Lung (tissue), 13 donors: ENCODE results near the gene OR5AU1. TPM values are rescaled to one million over a fixed set of nuclear protein-coding genes. Genes with fewer than 3 reads are reported as not detected.
A peak's percentile ranks its signal among the peaks of the same experiment; 100 is the strongest.

ENCODE experiments used
- ATAC-seq: fragments of 200-7000 bp; cut with Tn5 transposase; one replicate; pipeline ENCODE4 v1.9.1; 2020; ENCODE audit warnings: moderate number of reproducible peaks; ENCODE audit not compliant: insufficient read depth, low FRiP score
- DNase-seq, 3 donors: peaks; one replicate each; pipeline ENCODE4 v3.0.0-alpha.2; 2013 to 2017
- H3K27ac ChIP-seq, 2 donors: one replicate each; pipeline ENCODE4 v1.5.1; 2013; ENCODE audit warnings: mild to moderate bottlenecking in 2 of 2, moderate library complexity in 2 of 2, control low read depth in 1 of 2, inconsistent platforms in 1 of 2, low read depth in 1 of 2, low read length in 1 of 2
- H3K27me3 ChIP-seq, 3 donors: one replicate each; pipeline ENCODE4 v1.5.1; 2013; ENCODE audit warnings: low read length in 2 of 3; ENCODE audit not compliant: control insufficient read depth in 3 of 3, insufficient read depth in 3 of 3
- H3K36me3 ChIP-seq, 4 donors: one replicate each; pipeline ENCODE4 v1.5.1; 2013; ENCODE audit warnings: low read length in 4 of 4, mild to moderate bottlenecking in 1 of 4, moderate library complexity in 1 of 4; ENCODE audit not compliant: control insufficient read depth in 4 of 4, insufficient read depth in 4 of 4
- H3K4me1 ChIP-seq, 5 donors: one replicate each; pipeline ENCODE4 v1.5.1; 2013; ENCODE audit warnings: low read length in 5 of 5, mild to moderate bottlenecking in 2 of 5, moderate library complexity in 1 of 5; ENCODE audit not compliant: control insufficient read depth in 5 of 5, insufficient read depth in 5 of 5
- H3K4me3 ChIP-seq: one replicate; pipeline ENCODE4 v1.5.1; 2013; ENCODE audit warnings: mild to moderate bottlenecking, control low read depth, moderate library complexity
- H3K9ac ChIP-seq, 2 donors: one replicate each; pipeline ENCODE4 v1.5.1; 2013; ENCODE audit warnings: low read length in 2 of 2, control low read depth in 1 of 2; ENCODE audit not compliant: insufficient read depth in 1 of 2
- H3K9me3 ChIP-seq, 4 donors: one replicate each; pipeline ENCODE4 v1.5.1; 2013; ENCODE audit warnings: low read length in 3 of 4, mild to moderate bottlenecking in 1 of 4, moderate library complexity in 1 of 4; ENCODE audit not compliant: control insufficient read depth in 4 of 4, insufficient read depth in 3 of 4
- WGBS, 2 donors: extraction: QIAGEN DNeasy Blood & Tissue Kit; methylation state at CpG; one replicate each; pipeline ENCODE4 v1.1.7; 2013; 5-methylcytosine and 5-hydroxymethylcytosine counted together
- polyA plus RNA-seq, 2 donors: library from polyadenylated mRNA; stranded (reverse); fragments of 200-250 nt; gene quantifications; one replicate each; pipeline ENCODE4 v1.2.1, GENCODE V29; 2013
- small RNA-seq: library from RNA; depleted of rRNA; stranded (forward); fragments of <200 nt; gene quantifications from one replicate; pipeline ENCODE3, GENCODE V24; 2014; ENCODE audit warnings: low replicate concordance
- total RNA-seq, 2 donors: library from RNA; depleted of rRNA in 1 of 2; stranded (reverse); fragments of >200 nt in 1 of 2; gene quantifications; one replicate each; pipeline ENCODE4 v1.2.1, GENCODE V29; 2014 to 2021
- TF ChIP-seq, protein P1 (sequence below): IDR thresholded peaks from 2 replicates; pipeline ENCODE4 v1.5.1; 2012; ENCODE audit warnings: mild to moderate bottlenecking; ENCODE audit errors: control extremely low read depth, extremely low read depth
- donor health status: control.
- donor health status: control.
- donor health status: Bipolar disorder and iron deficiency.
- donor health status: healthy.
- donor health status: DM: yes; HTN: yes; CAD: no.

Gene OR5AU1
- total and polyA plus RNA-seq, 4 donors, result not detected

- H3K27ac ChIP-seq, result peak overlapping the region; percentile 2 to 85
- DNase-seq (peak; percentile 84 to 91 (median 88)), ATAC-seq (no peak)
- TF ChIP-seq, protein P1, sequence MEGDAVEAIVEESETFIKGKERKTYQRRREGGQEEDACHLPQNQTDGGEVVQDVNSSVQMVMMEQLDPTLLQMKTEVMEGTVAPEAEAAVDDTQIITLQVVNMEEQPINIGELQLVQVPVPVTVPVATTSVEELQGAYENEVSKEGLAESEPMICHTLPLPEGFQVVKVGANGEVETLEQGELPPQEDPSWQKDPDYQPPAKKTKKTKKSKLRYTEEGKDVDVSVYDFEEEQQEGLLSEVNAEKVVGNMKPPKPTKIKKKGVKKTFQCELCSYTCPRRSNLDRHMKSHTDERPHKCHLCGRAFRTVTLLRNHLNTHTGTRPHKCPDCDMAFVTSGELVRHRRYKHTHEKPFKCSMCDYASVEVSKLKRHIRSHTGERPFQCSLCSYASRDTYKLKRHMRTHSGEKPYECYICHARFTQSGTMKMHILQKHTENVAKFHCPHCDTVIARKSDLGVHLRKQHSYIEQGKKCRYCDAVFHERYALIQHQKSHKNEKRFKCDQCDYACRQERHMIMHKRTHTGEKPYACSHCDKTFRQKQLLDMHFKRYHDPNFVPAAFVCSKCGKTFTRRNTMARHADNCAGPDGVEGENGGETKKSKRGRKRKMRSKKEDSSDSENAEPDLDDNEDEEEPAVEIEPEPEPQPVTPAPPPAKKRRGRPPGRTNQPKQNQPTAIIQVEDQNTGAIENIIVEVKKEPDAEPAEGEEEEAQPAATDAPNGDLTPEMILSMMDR, result peak; percentile 89
- H3K9me3 ChIP-seq, result no peaks in the 10 kb centered on the region
- H3K4me1 ChIP-seq, result peaks cover 7 to 43% (median 17%) of the 10 kb centered on the region in 5 donors
- 11 to 20% methylated on average over 11 of the region's 11 CpGs for WGBS, 2 donors
- no peak overlapping the region for H3K4me3 ChIP-seq
- no peaks in the 10 kb centered on the region for H3K27me3 ChIP-seq
- H3K9ac ChIP-seq, result peak overlapping the region in 1 of 2 donors; percentile 69
- H3K36me3 ChIP-seq, result no peaks in the 10 kb centered on the region
Observed at GRCh38 chr14:21106498-21107282, 49.2 kb downstream of the OR5AU1 start.

DNA sequence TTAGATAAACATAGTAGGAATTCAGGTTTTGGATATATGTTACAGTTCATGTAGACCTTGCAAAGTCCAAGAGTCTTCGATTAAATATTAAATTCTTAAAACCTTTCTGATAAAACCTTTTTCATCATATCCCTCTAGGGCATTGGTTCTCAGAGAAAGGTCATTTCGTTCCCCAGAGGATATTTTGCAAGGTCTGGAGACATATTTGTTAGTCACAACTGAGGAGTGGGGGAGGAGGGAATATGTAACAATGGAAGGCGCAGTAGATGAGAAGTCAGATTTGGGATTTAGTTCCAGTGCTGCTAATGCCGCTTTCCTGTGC lies 49.7 kb downstream of the OR5AU1 start:
- WGBS, 2 donors, result 51 to 53% methylated on average over 4 of the region's 4 CpGs
- TF ChIP-seq, protein P1, result no peak
- peaks cover 7 to 43% (median 17%) of the 10 kb centered on the region in 5 donors for H3K4me1 ChIP-seq
- no peaks in the 10 kb centered on the region for H3K9me3 ChIP-seq
- H3K4me3 ChIP-seq, result no peak overlapping the region
- peak overlapping the region in 1 of 2 donors; percentile 83 for H3K27ac ChIP-seq
- ATAC-seq (no peak), DNase-seq (no peak)
- peak overlapping the region in 1 of 2 donors; percentile 69 for H3K9ac ChIP-seq
- H3K27me3 ChIP-seq, result no peaks in the 10 kb centered on the region
- H3K36me3 ChIP-seq, result no peaks in the 10 kb centered on the region

DNA sequence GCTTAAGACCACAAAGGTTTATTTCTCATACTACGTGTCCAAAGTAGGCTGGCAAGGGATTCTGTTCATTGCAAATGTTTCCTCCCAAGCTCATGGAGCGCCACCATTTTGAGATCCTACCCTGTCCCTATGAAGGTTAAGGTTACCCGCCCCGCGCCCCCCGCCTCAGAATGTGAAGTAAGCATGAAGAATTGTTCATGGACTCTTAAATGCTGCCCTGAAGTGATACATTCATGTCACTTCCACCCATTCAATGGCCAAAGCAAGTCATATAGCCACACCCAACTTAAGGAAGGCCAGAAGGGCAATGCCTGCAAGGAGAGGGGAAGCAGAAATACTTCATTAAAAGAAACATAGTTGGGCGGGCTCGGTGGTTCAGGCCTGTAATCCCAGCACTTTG lies 50.8 kb downstream of the OR5AU1 start:
- DNase-seq (no peak), ATAC-seq (no peak)
- 78 to 81% methylated on average over 8 of the region's 8 CpGs for WGBS, 2 donors
- Histone ChIP-seq H3K36me3 (no peaks in the 10 kb centered on the region), H3K4me3 (no peak overlapping the region), H3K9ac (no peak overlapping the region), H3K27me3 (no peaks in the 10 kb centered on the region), H3K4me1 (peaks cover 7 to 43% (median 17%) of the 10 kb centered on the region in 5 donors), H3K27ac (peak overlapping the region; percentile 55 to 64), H3K9me3 (no peaks in the 10 kb centered on the region)
- TF ChIP-seq, protein P1, result no peak

Small RNAs within 50 kb of the gene (small RNA-seq; reads per million reads assigned to genes)
- gene RNU6-252P, result not detected

Other genes starting within 250 kb of the OR5AU1 start
- gene RNASE2, start 200.6 kb downstream of the OR5AU1 start, total RNA-seq, result 1 to 10 TPM; 2.4 to 7.8 TPM
- gene RNASE2, start 200.6 kb downstream of the OR5AU1 start, polyA plus RNA-seq, result 10 to 100 TPM in 1 of 2 donors, 1 to 10 TPM in 1; 8.7 to 65.0 TPM
- gene METTL17, start 166.1 kb downstream of the OR5AU1 start, total RNA-seq, result 10 to 100 TPM; 53.8 to 59.6 TPM
- gene METTL17, start 166.1 kb downstream of the OR5AU1 start, polyA plus RNA-seq, result 10 to 100 TPM; 51.2 to 67.1 TPM
- not detected for gene SLC39A2, start 156.8 kb downstream of the OR5AU1 start, total RNA-seq
- under 1 TPM; 0.02 to 0.08 TPM for gene SLC39A2, start 156.8 kb downstream of the OR5AU1 start, polyA plus RNA-seq
- 100 to 1,000 TPM in 1 of 2 donors, 10 to 100 TPM in 1; 50.6 to 112 TPM for gene NDRG2, start 131.0 kb downstream of the OR5AU1 start, total RNA-seq
- gene NDRG2, start 131.0 kb downstream of the OR5AU1 start, polyA plus RNA-seq, result 10 to 100 TPM; 46.1 to 66.7 TPM
- under 1 TPM in 1 of 2 donors, not detected in 1; 0.65 TPM for gene TPPP2, start 125.8 kb downstream of the OR5AU1 start, total RNA-seq
- gene TPPP2, start 125.8 kb downstream of the OR5AU1 start, polyA plus RNA-seq, result not detected
- not detected for gene RNASE13, start 121.3 kb downstream of the OR5AU1 start, total RNA-seq
- gene RNASE13, start 121.3 kb downstream of the OR5AU1 start, polyA plus RNA-seq, result not detected
- not detected for gene RNASE7, start 113.7 kb downstream of the OR5AU1 start, total RNA-seq
- under 1 TPM; 0.13 to 0.18 TPM for gene RNASE7, start 113.7 kb downstream of the OR5AU1 start, polyA plus RNA-seq
- not detected for gene RNASE8, start 98.2 kb downstream of the OR5AU1 start, total RNA-seq
- gene RNASE8, start 98.2 kb downstream of the OR5AU1 start, polyA plus RNA-seq, result not detected
- 10 to 100 TPM; 36.7 to 48.6 TPM for gene ARHGEF40, start 85.8 kb downstream of the OR5AU1 start, total RNA-seq
- gene ARHGEF40, start 85.8 kb downstream of the OR5AU1 start, polyA plus RNA-seq, result 10 to 100 TPM; 13.1 to 17.8 TPM
- gene ZNF219, start 57.4 kb downstream of the OR5AU1 start, total RNA-seq, result 10 to 100 TPM in 1 of 2 donors, 1 to 10 TPM in 1; 8.0 to 48.5 TPM
- gene ZNF219, start 57.4 kb downstream of the OR5AU1 start, polyA plus RNA-seq, result 10 to 100 TPM; 21.6 to 38.3 TPM
- gene TMEM253, start 55.0 kb downstream of the OR5AU1 start, total RNA-seq, result under 1 TPM; 0.20 to 0.52 TPM
- under 1 TPM; 0.24 to 0.43 TPM for gene TMEM253, start 55.0 kb downstream of the OR5AU1 start, polyA plus RNA-seq
- 100 to 1,000 TPM; 302 to 508 TPM for gene HNRNPC, start 113.4 kb upstream of the OR5AU1 start, total RNA-seq
- 100 to 1,000 TPM; 576 to 589 TPM for gene HNRNPC, start 113.4 kb upstream of the OR5AU1 start, polyA plus RNA-seq
- gene RPGRIP1, start 124.0 kb upstream of the OR5AU1 start, total RNA-seq, result under 1 TPM; 0.43 to 0.65 TPM
- under 1 TPM; 0.33 to 0.58 TPM for gene RPGRIP1, start 124.0 kb upstream of the OR5AU1 start, polyA plus RNA-seq
- 10 to 100 TPM; 49.0 to 63.7 TPM for gene SUPT16H, start 228.0 kb upstream of the OR5AU1 start, total RNA-seq
- 10 to 100 TPM; 45.3 to 45.4 TPM for gene SUPT16H, start 228.0 kb upstream of the OR5AU1 start, polyA plus RNA-seq